SU-DHL-6 (cell line): Measurements from ENCODE around the gene JMJD7.

Source experiments
- EZH2phosphoT487 ChIP-seq: fragments of 200-600 bp; sonication (generic), shearing (Covaris generic); conservative IDR thresholded peaks from 2 replicates; pipeline ENCODE4 v1.6.1; 2018; ENCODE audit warnings: mild to moderate bottlenecking, antibody characterized with exemption, low read length, moderate library complexity, mixed read lengths
- TF ChIP-seq, protein P1 (sequence below): fragments of 200-600 bp; sonication (generic); IDR thresholded peaks from one replicate; pipeline ENCODE4 v1.5.1; 2017; ENCODE audit warnings: antibody characterized with exemption, mild to moderate bottlenecking, low read length, moderate library complexity; ENCODE audit not compliant: insufficient read depth, poor library complexity, severe bottlenecking

DNA sequence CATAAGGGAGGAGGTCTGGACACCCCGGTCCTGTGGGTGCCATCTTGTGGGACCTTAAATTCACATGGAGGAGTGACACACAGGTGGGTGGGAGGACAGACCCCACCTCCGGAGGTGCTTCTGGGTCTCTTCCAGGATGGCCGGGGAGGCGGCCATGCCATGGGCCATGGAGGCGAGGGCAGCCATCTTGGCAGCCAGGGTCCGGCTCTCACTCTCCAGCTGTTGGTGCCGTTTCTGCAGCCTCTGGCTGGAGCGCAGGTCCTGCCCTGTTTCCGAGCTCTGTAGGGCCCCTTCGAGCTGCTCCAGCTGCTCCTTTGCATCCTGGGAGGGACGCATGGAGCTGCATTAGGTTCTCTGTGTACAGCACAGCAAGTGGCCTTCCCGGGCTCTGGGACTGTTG is 46.8 kb downstream of the JMJD7 start:
- TF ChIP-seq, protein P1, sequence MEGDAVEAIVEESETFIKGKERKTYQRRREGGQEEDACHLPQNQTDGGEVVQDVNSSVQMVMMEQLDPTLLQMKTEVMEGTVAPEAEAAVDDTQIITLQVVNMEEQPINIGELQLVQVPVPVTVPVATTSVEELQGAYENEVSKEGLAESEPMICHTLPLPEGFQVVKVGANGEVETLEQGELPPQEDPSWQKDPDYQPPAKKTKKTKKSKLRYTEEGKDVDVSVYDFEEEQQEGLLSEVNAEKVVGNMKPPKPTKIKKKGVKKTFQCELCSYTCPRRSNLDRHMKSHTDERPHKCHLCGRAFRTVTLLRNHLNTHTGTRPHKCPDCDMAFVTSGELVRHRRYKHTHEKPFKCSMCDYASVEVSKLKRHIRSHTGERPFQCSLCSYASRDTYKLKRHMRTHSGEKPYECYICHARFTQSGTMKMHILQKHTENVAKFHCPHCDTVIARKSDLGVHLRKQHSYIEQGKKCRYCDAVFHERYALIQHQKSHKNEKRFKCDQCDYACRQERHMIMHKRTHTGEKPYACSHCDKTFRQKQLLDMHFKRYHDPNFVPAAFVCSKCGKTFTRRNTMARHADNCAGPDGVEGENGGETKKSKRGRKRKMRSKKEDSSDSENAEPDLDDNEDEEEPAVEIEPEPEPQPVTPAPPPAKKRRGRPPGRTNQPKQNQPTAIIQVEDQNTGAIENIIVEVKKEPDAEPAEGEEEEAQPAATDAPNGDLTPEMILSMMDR: no peak
- TF ChIP-seq EZH2phosphoT487: no peak
